Nephron (organoid): Measurements from ENCODE around the gene EPS8L3.

Source experiments
- H3K27ac Mint-ChIP-seq, 3 experiments: 2 replicates each; pipeline ENCODE4 v1.8.0; 2020; ENCODE audit warnings: mixed read lengths in 3 of 3, mild to moderate bottlenecking in 2 of 3, moderate library complexity in 1 of 3
- H3K27me3 Mint-ChIP-seq: 2 replicates; pipeline ENCODE4 v1.8.0; 2021; ENCODE audit warnings: low read depth, mild to moderate bottlenecking, moderate library complexity, mixed read lengths
- H3K36me3 Mint-ChIP-seq: 2 replicates; pipeline ENCODE4 v1.8.0; 2020; ENCODE audit warnings: low read depth, mixed read lengths
- H3K4me1 Mint-ChIP-seq: 2 replicates; pipeline ENCODE4 v1.8.0; 2020; ENCODE audit warnings: mixed read lengths
- H3K4me3 Mint-ChIP-seq, 3 experiments: 2 replicates each; pipeline ENCODE4 v1.8.0; 2020; ENCODE audit warnings: mild to moderate bottlenecking in 3 of 3, mixed read lengths in 3 of 3, moderate library complexity in 2 of 3
- H3K9me3 Mint-ChIP-seq: 2 replicates; pipeline ENCODE4 v1.8.0; 2020; ENCODE audit warnings: mixed read lengths
- TF ChIP-seq, protein P1 (sequence below), 3 experiments: fragments of 200-600 bp; sonication (generic); IDR thresholded peaks; one replicate each; pipeline ENCODE4 v1.5.0; 2021; ENCODE audit warnings: antibody characterized with exemption in 3 of 3; ENCODE audit not compliant: unreplicated experiment in 3 of 3

The EPS8L3 gene

GRCh38 chr1:109787211-109787844, 23.6 kb upstream of the EPS8L3 start:
- Mint-ChIP-seq H3K27me3 (peaks cover 5% of the 10 kb centered on the region), H3K4me1 (peaks cover 64% of the 10 kb centered on the region), H3K36me3 (no peaks in the 10 kb centered on the region), H3K4me3 (no peak overlapping the region), H3K27ac (peak overlapping the region in 2 of 3 experiments; percentile 52 to 76), H3K9me3 (no peaks in the 10 kb centered on the region)
- TF ChIP-seq, protein P1, sequence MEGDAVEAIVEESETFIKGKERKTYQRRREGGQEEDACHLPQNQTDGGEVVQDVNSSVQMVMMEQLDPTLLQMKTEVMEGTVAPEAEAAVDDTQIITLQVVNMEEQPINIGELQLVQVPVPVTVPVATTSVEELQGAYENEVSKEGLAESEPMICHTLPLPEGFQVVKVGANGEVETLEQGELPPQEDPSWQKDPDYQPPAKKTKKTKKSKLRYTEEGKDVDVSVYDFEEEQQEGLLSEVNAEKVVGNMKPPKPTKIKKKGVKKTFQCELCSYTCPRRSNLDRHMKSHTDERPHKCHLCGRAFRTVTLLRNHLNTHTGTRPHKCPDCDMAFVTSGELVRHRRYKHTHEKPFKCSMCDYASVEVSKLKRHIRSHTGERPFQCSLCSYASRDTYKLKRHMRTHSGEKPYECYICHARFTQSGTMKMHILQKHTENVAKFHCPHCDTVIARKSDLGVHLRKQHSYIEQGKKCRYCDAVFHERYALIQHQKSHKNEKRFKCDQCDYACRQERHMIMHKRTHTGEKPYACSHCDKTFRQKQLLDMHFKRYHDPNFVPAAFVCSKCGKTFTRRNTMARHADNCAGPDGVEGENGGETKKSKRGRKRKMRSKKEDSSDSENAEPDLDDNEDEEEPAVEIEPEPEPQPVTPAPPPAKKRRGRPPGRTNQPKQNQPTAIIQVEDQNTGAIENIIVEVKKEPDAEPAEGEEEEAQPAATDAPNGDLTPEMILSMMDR (IDR thresholded peaks at IDR 0.05; ENCODE audit: unreplicated experiment in 3 of 3), result no peak

- H3K36me3 Mint-ChIP-seq, result no peaks in the 10 kb centered on the region
- H3K27me3 Mint-ChIP-seq, result peaks cover 5% of the 10 kb centered on the region
- H3K9me3 Mint-ChIP-seq, result no peaks in the 10 kb centered on the region
- H3K27ac Mint-ChIP-seq, result peak overlapping the region; percentile 39 to 76 (median 52)
- H3K4me3 Mint-ChIP-seq, result no peak overlapping the region
- peaks cover 64% of the 10 kb centered on the region for H3K4me1 Mint-ChIP-seq
- TF ChIP-seq, protein P1 (IDR thresholded peaks at IDR 0.05; ENCODE audit: unreplicated experiment in 3 of 3), result no peak
These were observed 22.9 kb upstream of the EPS8L3 start for GRCh38 chr1:109786531-109787021.

GRCh38 chr1:109786112-109786480, 22.4 kb upstream of the EPS8L3 start:
- H3K4me3 Mint-ChIP-seq, result no peak overlapping the region
- no peaks in the 10 kb centered on the region for H3K9me3 Mint-ChIP-seq
- peaks cover 5% of the 10 kb centered on the region for H3K27me3 Mint-ChIP-seq
- H3K36me3 Mint-ChIP-seq, result no peaks in the 10 kb centered on the region
- H3K27ac Mint-ChIP-seq, result peak overlapping the region; percentile 39 to 76 (median 52)
- H3K4me1 Mint-ChIP-seq, result peaks cover 61% of the 10 kb centered on the region
- TF ChIP-seq, protein P1 (IDR thresholded peaks at IDR 0.05; ENCODE audit: unreplicated experiment in 3 of 3), result no peak

DNA sequence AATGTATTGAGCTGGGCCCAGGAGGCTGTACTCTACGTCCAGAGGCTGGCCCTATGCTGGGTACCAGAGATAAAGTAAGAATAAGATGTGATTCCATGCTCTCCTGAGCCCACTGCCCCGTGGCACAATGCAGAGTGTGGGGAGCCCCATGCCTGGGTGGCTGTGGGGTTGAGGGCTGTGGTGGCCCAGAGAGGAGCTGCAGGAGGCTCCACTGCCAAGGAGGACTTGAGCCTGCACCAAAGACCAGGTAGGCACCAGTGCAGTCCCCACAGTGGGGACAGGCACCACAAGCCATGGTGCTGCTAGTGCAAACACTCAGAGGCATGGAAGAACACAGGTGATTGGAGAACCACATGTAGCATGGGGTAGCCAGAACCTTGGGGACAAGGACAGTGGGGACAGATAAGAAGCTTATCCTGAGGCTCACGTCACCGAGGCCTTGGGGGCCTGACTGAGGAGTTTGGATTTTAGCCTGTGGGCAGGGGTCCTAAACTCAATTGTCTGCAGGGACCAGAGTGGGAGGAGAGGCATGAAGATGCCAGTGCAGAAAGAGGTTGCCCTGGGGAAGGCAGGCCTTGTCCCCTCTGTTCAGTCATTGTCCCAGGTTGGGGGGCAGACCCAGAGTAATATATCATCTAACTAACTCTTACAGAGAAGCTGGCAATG, 21.9 kb upstream of the EPS8L3 start:
- TF ChIP-seq, protein P1 (IDR thresholded peaks at IDR 0.05; ENCODE audit: unreplicated experiment in 3 of 3), result no peak

GRCh38 chr1:109784551-109785252, 21.0 kb upstream of the EPS8L3 start:
- Mint-ChIP-seq H3K4me1 (peaks cover 61% of the 10 kb centered on the region), H3K4me3 (no peak overlapping the region), H3K9me3 (peaks cover 2% of the 10 kb centered on the region), H3K27ac (peak overlapping the region; percentile 67 to 88 (median 71)), H3K36me3 (no peaks in the 10 kb centered on the region), H3K27me3 (peaks cover 5% of the 10 kb centered on the region)
- TF ChIP-seq, protein P1 (IDR thresholded peaks at IDR 0.05; ENCODE audit: unreplicated experiment in 3 of 3), result no peak

More for the DNA sequence above, 21.9 kb upstream of the EPS8L3 start:
- Mint-ChIP-seq H3K27ac (peak overlapping the region in 2 of 3 experiments; percentile 52 to 76), H3K4me1 (peaks cover 61% of the 10 kb centered on the region), H3K4me3 (no peak overlapping the region), H3K36me3 (no peaks in the 10 kb centered on the region), H3K9me3 (peaks cover 2% of the 10 kb centered on the region), H3K27me3 (peaks cover 5% of the 10 kb centered on the region)
